ENCODE results near the gene TSC1. TPM values are rescaled to one million over a fixed set of nuclear protein-coding genes. Genes with fewer than 3 reads are reported as not detected.

Gene TSC1
- total RNA-seq, 1 donor = 68.4 TPM

GRCh38 chr9:132881826-132882225, 62.6 kb downstream of the TSC1 start:
- Histone ChIP-seq H3K27me3 (ENCODE audit: insufficient read depth, low read length) (no peaks in the 10 kb centered on the region), H3K79me2 (ENCODE audit: insufficient read depth, low read length) (no peaks in the 10 kb centered on the region), H2AFZ (ENCODE audit: low read length) (no peak overlapping the region), H3K4me2 (ENCODE audit: insufficient read depth, low read length) (no peak overlapping the region), H3K27ac (ENCODE audit: low read depth, low read length) (no peak overlapping the region), H3K4me3 (ENCODE audit: insufficient read depth, low read length) (no peak overlapping the region), H4K20me1 (ENCODE audit: insufficient read depth, low read length) (no peaks in the 10 kb centered on the region), H3K9me3 (ENCODE audit: low read depth, low read length) (no peaks in the 10 kb centered on the region), H3K36me3 (ENCODE audit: insufficient read depth, low read length) (no peaks in the 10 kb centered on the region), H3K4me1 (ENCODE audit: insufficient read depth, low read length) (peaks cover 6% of the 10 kb centered on the region)
- no peak for TF ChIP-seq CTCF (IDR thresholded peaks at IDR 0.05; ENCODE audit: extremely low read depth, low read depth, low read length)
- DNase-seq (ENCODE audit: insufficient read length, low spot score, missing footprints) = peak; percentile 53

GRCh38 chr9:132880324-132880661, 64.1 kb downstream of the TSC1 start:
- TF ChIP-seq CTCF (IDR thresholded peaks at IDR 0.05; ENCODE audit: extremely low read depth, low read depth, low read length) = no peak
- Histone ChIP-seq H3K27me3 (ENCODE audit: insufficient read depth, low read length) (no peaks in the 10 kb centered on the region), H3K4me1 (ENCODE audit: insufficient read depth, low read length) (peaks cover 6% of the 10 kb centered on the region), H3K79me2 (ENCODE audit: insufficient read depth, low read length) (no peaks in the 10 kb centered on the region), H3K9me3 (ENCODE audit: low read depth, low read length) (no peaks in the 10 kb centered on the region), H3K27ac (ENCODE audit: low read depth, low read length) (no peak overlapping the region), H3K4me2 (ENCODE audit: insufficient read depth, low read length) (no peak overlapping the region), H3K36me3 (ENCODE audit: insufficient read depth, low read length) (no peaks in the 10 kb centered on the region), H3K4me3 (ENCODE audit: insufficient read depth, low read length) (no peak overlapping the region), H4K20me1 (ENCODE audit: insufficient read depth, low read length) (no peaks in the 10 kb centered on the region), H2AFZ (ENCODE audit: low read length) (no peak overlapping the region)
- DNase-seq (ENCODE audit: insufficient read length, low spot score, missing footprints) = peak; percentile 57

GRCh38 chr9:132879457-132880323, 64.7 kb downstream of the TSC1 start:
- H3K4me1 ChIP-seq (ENCODE audit: insufficient read depth, low read length) = peaks cover 6% of the 10 kb centered on the region
- no peaks in the 10 kb centered on the region for H3K79me2 ChIP-seq (ENCODE audit: insufficient read depth, low read length)
- TF ChIP-seq CTCF (IDR thresholded peaks at IDR 0.05; ENCODE audit: extremely low read depth, low read depth, low read length) = no peak
- no peaks in the 10 kb centered on the region for H3K27me3 ChIP-seq (ENCODE audit: insufficient read depth, low read length)
- H3K27ac ChIP-seq (ENCODE audit: low read depth, low read length) = no peak overlapping the region
- H3K4me2 ChIP-seq (ENCODE audit: insufficient read depth, low read length) = peak overlapping the region; percentile 93
- DNase-seq (ENCODE audit: insufficient read length, low spot score, missing footprints) = peak; percentile 53
- peak overlapping the region; percentile 95 for H2AFZ ChIP-seq (ENCODE audit: low read length)
- H3K36me3 ChIP-seq (ENCODE audit: insufficient read depth, low read length) = no peaks in the 10 kb centered on the region
- H3K4me3 ChIP-seq (ENCODE audit: insufficient read depth, low read length) = peak overlapping the region; percentile 99
- H4K20me1 ChIP-seq (ENCODE audit: insufficient read depth, low read length) = no peaks in the 10 kb centered on the region
- no peaks in the 10 kb centered on the region for H3K9me3 ChIP-seq (ENCODE audit: low read depth, low read length)

- Histone ChIP-seq H3K4me3 (ENCODE audit: insufficient read depth, low read length) (peak within 1 kb of the TSS; percentile 99), H3K9me3 (ENCODE audit: low read depth, low read length) (no peaks in the 10 kb centered on the region), H3K4me1 (ENCODE audit: insufficient read depth, low read length) (peaks cover 6% of the 10 kb centered on the region), H3K27me3 (ENCODE audit: insufficient read depth, low read length) (no peaks in the 10 kb centered on the region), H3K27ac (ENCODE audit: low read depth, low read length) (peak within 1 kb of the TSS; percentile 84), H2AFZ (ENCODE audit: low read length) (peak within 1 kb of the TSS; percentile 95), H3K4me2 (ENCODE audit: insufficient read depth, low read length) (peak within 1 kb of the TSS; percentile 93), H4K20me1 (ENCODE audit: insufficient read depth, low read length) (no peaks in the 10 kb centered on the region), H3K36me3 (ENCODE audit: insufficient read depth, low read length) (no peaks in the 10 kb centered on the region), H3K79me2 (ENCODE audit: insufficient read depth, low read length) (no peaks in the 10 kb centered on the region)
- no peak for TF ChIP-seq CTCF (IDR thresholded peaks at IDR 0.05; ENCODE audit: extremely low read depth, low read depth, low read length)
- peak; percentile 97 for DNase-seq (ENCODE audit: insufficient read length, low spot score, missing footprints)
Observed at GRCh38 chr9:132878695-132879456, 65.5 kb downstream of the TSC1 start, which contains the start of gene SPACA9. Gene SPACA9, plus strand, starts transcription at chr9:132878898. Its CDS starts 5,050 bp downstream, at chr9:132883948.

Data from osteoblast (primary cell).